Measurements from ENCODE around the gene ZNF273.
"Not testable (repeated sequence)": the region's sequence is repeated elsewhere in the genome, so short reads cannot be mapped to it uniquely, and the experiment has no call there.

ZNF273 gene

DNA sequence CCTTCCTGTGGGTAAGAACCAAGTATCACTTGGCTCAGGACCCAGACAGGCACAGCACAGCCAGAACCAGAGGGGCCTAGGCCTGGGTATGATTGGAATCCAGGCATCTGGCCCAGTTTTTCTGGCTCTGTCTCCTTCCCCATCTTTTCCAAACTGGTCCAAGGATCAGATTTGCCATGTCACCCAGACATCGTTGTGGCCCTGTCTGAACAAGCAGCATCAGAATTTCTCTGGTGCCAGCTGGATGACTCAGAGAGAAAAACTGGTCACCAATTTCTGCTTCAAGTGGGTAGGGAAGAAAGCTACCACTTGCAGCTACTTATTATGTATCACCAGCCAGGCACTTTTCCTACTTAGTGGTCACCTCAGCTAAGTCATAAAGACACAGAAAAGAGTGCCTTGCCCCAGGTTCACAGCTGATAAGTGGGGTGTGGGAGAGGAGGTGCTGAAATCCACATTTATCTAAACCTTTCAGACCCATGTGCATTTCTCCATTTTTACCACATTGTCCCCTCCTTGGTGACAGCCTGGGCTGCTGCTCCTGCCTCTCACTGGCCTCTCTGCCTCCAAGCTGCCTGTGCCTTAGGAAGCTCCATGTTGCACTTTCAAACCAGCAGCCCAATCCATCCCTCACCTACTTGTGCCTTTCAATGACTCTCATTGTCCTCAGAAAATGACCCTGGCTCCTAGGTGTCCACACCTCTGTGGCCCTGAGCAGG, 11.6 kb upstream of the ZNF273 start:
- POLR2A ChIA-PET; H3K36me3 ChIP-seq (ENCODE audit: control insufficient read depth in 4 of 4, insufficient read depth in 4 of 4, low read length in 3 of 4); H3K4me3 ChIP-seq (ENCODE audit: control insufficient read depth in 1 of 7, extremely low read depth in 1 of 7, insufficient read depth in 4 of 7, low read depth in 2 of 7, low read length in 6 of 7); H3K27ac ChIP-seq (ENCODE audit: insufficient read depth in 1 of 2, low read depth in 1 of 2, low read length in 2 of 2, poor library complexity in 1 of 2, severe bottlenecking in 2 of 2); H3K9me3 ChIP-seq (ENCODE audit: control extremely low read depth in 1 of 5, control insufficient read depth in 4 of 5, insufficient read depth in 2 of 5, low read depth in 1 of 5, low read length in 4 of 5): not testable (repeated sequence)
- no CpG with 5 or more reads among the region's 1 CpG for WGBS (ENCODE audit: insufficient coverage)
- peak in 2 of 3 donors; percentile 40 to 74 for DNase-seq
- Histone ChIP-seq H3K4me1 (ENCODE audit: control extremely low read depth in 1 of 4, control insufficient read depth in 4 of 4, insufficient read depth in 4 of 4, low read length in 3 of 4) (peaks cover 2 to 23% (median 19%) of the 10 kb centered on the region in 4 experiments), H3K27me3 (replicated peaks in 2 of 5; ENCODE audit: control insufficient read depth in 4 of 5, insufficient read depth in 5 of 5, low read length in 4 of 5) (peaks cover 0 to 29% (median 18%) of the 10 kb centered on the region in 5 experiments)
- CTCF ChIA-PET = interaction anchor here (0.9 to 2.3 kb wide), 2 partner anchors 10 to 11 kb away, joined by 3 to 7 read pairs; partner anchors contain the start of gene ZNF273

DNA sequence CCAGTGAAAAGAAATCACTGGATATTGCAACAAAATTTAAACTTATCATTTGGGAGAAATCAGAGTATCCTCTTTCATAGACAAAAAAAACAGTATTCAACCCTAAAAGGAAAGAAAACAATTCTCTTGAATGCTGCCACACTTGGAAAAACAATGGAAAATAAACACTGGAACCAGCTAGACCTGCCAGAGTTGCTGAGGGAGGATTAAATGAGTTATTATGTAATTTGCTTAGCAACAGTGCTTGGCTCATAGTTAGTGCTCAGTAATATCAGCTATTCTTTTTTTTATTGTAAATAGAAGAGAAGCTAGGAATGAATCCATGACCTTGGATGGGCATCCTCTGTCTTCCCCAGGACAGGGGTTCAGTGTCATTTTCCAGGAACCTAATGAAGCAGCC, 11.0 kb upstream of the ZNF273 start:
- Histone ChIP-seq H3K9me3 (ENCODE audit: control extremely low read depth in 1 of 5, control insufficient read depth in 4 of 5, insufficient read depth in 2 of 5, low read depth in 1 of 5, low read length in 4 of 5) (no peaks in the 10 kb centered on the region), H3K4me3 (ENCODE audit: control insufficient read depth in 1 of 7, extremely low read depth in 1 of 7, insufficient read depth in 4 of 7, low read depth in 2 of 7, low read length in 6 of 7) (no peak overlapping the region), H3K27me3 (replicated peaks in 2 of 5; ENCODE audit: control insufficient read depth in 4 of 5, insufficient read depth in 5 of 5, low read length in 4 of 5) (peaks cover 0 to 27% (median 18%) of the 10 kb centered on the region in 5 experiments), H3K4me1 (ENCODE audit: control extremely low read depth in 1 of 4, control insufficient read depth in 4 of 4, insufficient read depth in 4 of 4, low read length in 3 of 4) (peaks cover 2 to 23% (median 19%) of the 10 kb centered on the region in 4 experiments), H3K36me3 (ENCODE audit: control insufficient read depth in 4 of 4, insufficient read depth in 4 of 4, low read length in 3 of 4) (no peaks in the 10 kb centered on the region), H3K27ac (ENCODE audit: insufficient read depth in 1 of 2, low read depth in 1 of 2, low read length in 2 of 2, poor library complexity in 1 of 2, severe bottlenecking in 2 of 2) (no peak overlapping the region)
- DNase-seq = no peak
- ChIA-PET POLR2A (no interaction called here), CTCF (interaction anchor here (0.9 to 2.3 kb wide), 4 partner anchors 9 to 65 kb away, joined by 3 to 7 read pairs (median 3); partner anchors contain the start of gene ZNF273)

DNA sequence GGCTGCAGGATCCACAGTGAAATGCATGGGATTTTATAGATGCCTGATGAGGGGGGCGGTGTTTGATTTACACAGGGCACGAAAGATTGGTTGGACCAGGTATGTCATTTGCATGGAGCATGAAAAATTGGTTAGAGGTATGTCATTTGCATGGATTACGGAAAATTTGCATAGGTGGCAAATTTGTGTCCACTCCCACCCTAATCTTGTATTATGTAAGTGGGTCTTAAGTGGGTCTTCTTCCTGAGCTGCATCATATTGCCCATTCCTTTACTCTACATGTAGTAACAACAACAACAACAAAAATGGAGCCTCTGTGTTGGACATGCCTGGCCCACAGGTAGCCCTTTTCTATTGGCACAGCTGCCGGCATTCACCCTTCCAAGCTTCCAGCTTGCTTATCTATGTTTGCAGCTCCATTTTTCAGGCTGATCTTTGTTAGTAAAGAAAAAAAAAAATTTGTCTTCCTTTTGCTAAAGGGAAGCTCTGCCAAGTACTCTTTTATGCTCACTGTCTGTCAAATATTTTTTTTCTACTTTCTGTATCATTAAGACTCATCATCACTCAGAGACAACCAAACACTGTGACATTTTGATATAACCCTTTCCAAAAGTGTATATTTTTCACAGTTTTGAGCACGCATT, 10.3 kb upstream of the ZNF273 start:
- Histone ChIP-seq H3K9me3 (ENCODE audit: control extremely low read depth in 1 of 5, control insufficient read depth in 4 of 5, insufficient read depth in 2 of 5, low read depth in 1 of 5, low read length in 4 of 5) (no peaks in the 10 kb centered on the region), H3K4me1 (ENCODE audit: control extremely low read depth in 1 of 4, control insufficient read depth in 4 of 4, insufficient read depth in 4 of 4, low read length in 3 of 4) (peaks cover 2 to 21% (median 19%) of the 10 kb centered on the region in 4 experiments), H3K27me3 (replicated peaks in 2 of 5; ENCODE audit: control insufficient read depth in 4 of 5, insufficient read depth in 5 of 5, low read length in 4 of 5) (peaks cover 0 to 27% (median 18%) of the 10 kb centered on the region in 5 experiments), H3K27ac (ENCODE audit: insufficient read depth in 1 of 2, low read depth in 1 of 2, low read length in 2 of 2, poor library complexity in 1 of 2, severe bottlenecking in 2 of 2) (no peak overlapping the region), H3K4me3 (ENCODE audit: control insufficient read depth in 1 of 7, extremely low read depth in 1 of 7, insufficient read depth in 4 of 7, low read depth in 2 of 7, low read length in 6 of 7) (no peak overlapping the region), H3K36me3 (ENCODE audit: control insufficient read depth in 4 of 4, insufficient read depth in 4 of 4, low read length in 3 of 4) (no peaks in the 10 kb centered on the region)
- POLR2A ChIA-PET = no interaction called here
- DNase-seq = peak in 1 of 3 donors; percentile 15
- 85% methylated on average over 4 of the region's 5 CpGs for whole genome bisulfite sequencing (ENCODE audit: insufficient coverage)
- CTCF ChIA-PET = interaction anchor here (1.3 to 2.3 kb wide), 3 partner anchors 10 to 64 kb away, joined by 3 to 7 read pairs (median 3); partner anchors contain the start of gene ZNF273

DNA sequence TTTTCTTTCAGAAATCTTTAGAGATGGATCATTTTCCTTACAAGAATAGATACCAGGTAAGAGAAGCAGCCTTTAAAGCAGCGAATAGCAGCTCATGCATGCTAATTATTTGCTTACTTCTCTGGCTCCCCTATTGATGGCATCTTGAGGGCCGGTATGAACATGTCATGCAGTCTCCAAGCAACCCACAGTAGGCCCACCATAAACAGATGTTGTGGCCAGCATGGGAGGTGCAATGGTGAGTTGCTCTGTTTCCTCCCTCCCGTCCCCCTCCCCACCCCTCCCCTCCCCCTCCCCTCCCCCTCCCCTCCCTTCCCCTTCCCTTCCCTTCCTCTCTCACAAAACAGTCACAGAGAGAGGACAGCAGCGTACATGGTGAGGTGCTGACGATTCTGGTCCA, 9.7 kb upstream of the ZNF273 start:
- CTCF ChIA-PET = interaction anchor here (1.3 to 2.3 kb wide), 3 partner anchors 10 to 63 kb away, joined by 3 to 7 read pairs (median 3); partner anchors contain the start of gene ZNF273
- no peak overlapping the region for H3K4me3 ChIP-seq (ENCODE audit: control insufficient read depth in 1 of 7, extremely low read depth in 1 of 7, insufficient read depth in 4 of 7, low read depth in 2 of 7, low read length in 6 of 7)
- WGBS (ENCODE audit: insufficient coverage) = 100% methylated on average over 1 of the region's 5 CpGs
- H3K27ac ChIP-seq (ENCODE audit: insufficient read depth in 1 of 2, low read depth in 1 of 2, low read length in 2 of 2, poor library complexity in 1 of 2, severe bottlenecking in 2 of 2) = no peak overlapping the region
- H3K9me3 ChIP-seq (ENCODE audit: control extremely low read depth in 1 of 5, control insufficient read depth in 4 of 5, insufficient read depth in 2 of 5, low read depth in 1 of 5, low read length in 4 of 5) = no peaks in the 10 kb centered on the region
- H3K36me3 ChIP-seq (ENCODE audit: control insufficient read depth in 4 of 4, insufficient read depth in 4 of 4, low read length in 3 of 4) = no peaks in the 10 kb centered on the region
- DNase-seq = peak in 2 of 3 donors; percentile 30 to 61
- peaks cover 0 to 23% (median 15%) of the 10 kb centered on the region in 5 experiments for H3K27me3 ChIP-seq (replicated peaks in 2 of 5; ENCODE audit: control insufficient read depth in 4 of 5, insufficient read depth in 5 of 5, low read length in 4 of 5)
- peaks cover 2 to 16% (median 14%) of the 10 kb centered on the region in 4 experiments for H3K4me1 ChIP-seq (ENCODE audit: control extremely low read depth in 1 of 4, control insufficient read depth in 4 of 4, insufficient read depth in 4 of 4, low read length in 3 of 4)
- POLR2A ChIA-PET = no interaction called here

DNA sequence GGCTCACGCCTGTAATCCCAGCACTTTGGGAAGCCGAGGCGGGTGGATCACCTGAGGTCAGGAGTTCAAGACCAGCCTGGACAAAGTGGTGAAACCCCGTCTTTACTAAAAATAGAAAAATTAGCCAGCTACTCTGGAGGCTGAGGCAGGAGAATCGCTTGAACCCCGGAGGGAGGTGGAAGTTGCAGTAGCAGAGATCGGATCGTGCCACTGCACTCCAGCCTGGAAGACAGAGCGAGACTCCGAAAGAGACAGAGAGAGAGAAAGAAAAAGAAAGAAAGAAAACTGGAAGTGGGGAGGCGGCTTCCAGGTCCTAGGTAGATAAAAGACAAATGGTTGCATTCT, 640 bp upstream of the ZNF273 start:
- CTCF ChIA-PET = interaction anchor here (1.2 to 2.7 kb wide), 3 partner anchors 10 to 43 kb away, joined by 3 to 12 read pairs (median 7); no protein-coding TSS in a partner anchor
- POLR2A ChIA-PET = not testable (repeated sequence)
- H3K4me3 ChIP-seq (ENCODE audit: control insufficient read depth in 1 of 7, extremely low read depth in 1 of 7, insufficient read depth in 4 of 7, low read depth in 2 of 7, low read length in 6 of 7) = peak overlapping the region in 6 of 7 experiments; percentile 84 to 98 (median 94)

DNA sequence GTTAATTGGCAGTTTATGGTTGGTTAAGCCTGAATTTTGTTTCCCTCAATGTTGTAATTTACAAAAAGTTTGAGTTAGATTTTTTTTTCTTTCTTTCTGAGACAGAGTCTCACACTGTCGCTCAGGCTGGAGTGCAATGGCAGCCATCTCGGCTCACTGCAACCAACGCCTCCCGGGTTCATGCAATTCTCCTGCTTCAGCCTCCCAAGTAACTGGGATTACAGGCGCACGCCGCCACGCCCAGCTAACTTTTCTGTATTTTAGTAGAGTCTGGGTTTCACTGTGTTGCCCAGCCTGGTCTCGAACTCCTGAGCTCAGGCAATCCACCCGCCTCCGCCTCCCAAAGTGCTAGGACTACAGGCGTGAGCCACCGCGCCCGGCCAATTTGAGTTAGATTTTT, 935 bp downstream of the ZNF273 start:
- Histone ChIP-seq H3K4me1 (ENCODE audit: control extremely low read depth in 1 of 4, control insufficient read depth in 4 of 4, insufficient read depth in 4 of 4, low read length in 3 of 4) (peaks cover 0 to 30% (median 10%) of the 10 kb centered on the region in 4 experiments), H3K27ac (ENCODE audit: insufficient read depth in 1 of 2, low read depth in 1 of 2, low read length in 2 of 2, poor library complexity in 1 of 2, severe bottlenecking in 2 of 2) (peak overlapping the region in 1 of 2 experiments; percentile 93), H3K9me3 (ENCODE audit: control extremely low read depth in 1 of 5, control insufficient read depth in 4 of 5, insufficient read depth in 2 of 5, low read depth in 1 of 5, low read length in 4 of 5) (peaks cover 0 to 1% (median 0%) of the 10 kb centered on the region in 5 experiments), H3K36me3 (ENCODE audit: control insufficient read depth in 4 of 4, insufficient read depth in 4 of 4, low read length in 3 of 4) (peaks cover 0 to 5% (median 2%) of the 10 kb centered on the region in 4 experiments), H3K4me3 (ENCODE audit: control insufficient read depth in 1 of 7, extremely low read depth in 1 of 7, insufficient read depth in 4 of 7, low read depth in 2 of 7, low read length in 6 of 7) (peak overlapping the region in 6 of 7 experiments; percentile 84 to 98 (median 94)), H3K27me3 (replicated peaks in 2 of 5; ENCODE audit: control insufficient read depth in 4 of 5, insufficient read depth in 5 of 5, low read length in 4 of 5) (no peaks in the 10 kb centered on the region)
- POLR2A ChIA-PET = no interaction called here
- CTCF ChIA-PET = interaction anchor here (1.3 to 2.7 kb wide), 3 partner anchors 12 to 17 kb away, joined by 3 to 12 read pairs (median 7); no protein-coding TSS in a partner anchor
- 95% methylated on average over 9 of the region's 15 CpGs for WGBS (ENCODE audit: insufficient coverage)
- DNase-seq = no peak

More for the DNA sequence above, 640 bp upstream of the ZNF273 start:
- DNase-seq; H3K36me3 ChIP-seq (ENCODE audit: control insufficient read depth in 4 of 4, insufficient read depth in 4 of 4, low read length in 3 of 4); H3K9me3 ChIP-seq (ENCODE audit: control extremely low read depth in 1 of 5, control insufficient read depth in 4 of 5, insufficient read depth in 2 of 5, low read depth in 1 of 5, low read length in 4 of 5); H3K27me3 ChIP-seq (replicated peaks in 2 of 5; ENCODE audit: control insufficient read depth in 4 of 5, insufficient read depth in 5 of 5, low read length in 4 of 5): not testable (repeated sequence)
- peaks cover 0 to 23% (median 10%) of the 10 kb centered on the region in 4 experiments for H3K4me1 ChIP-seq (ENCODE audit: control extremely low read depth in 1 of 4, control insufficient read depth in 4 of 4, insufficient read depth in 4 of 4, low read length in 3 of 4)
- WGBS (ENCODE audit: insufficient coverage) = 74% methylated on average over 6 of the region's 11 CpGs
- H3K27ac ChIP-seq (ENCODE audit: insufficient read depth in 1 of 2, low read depth in 1 of 2, low read length in 2 of 2, poor library complexity in 1 of 2, severe bottlenecking in 2 of 2) = peak overlapping the region in 1 of 2 experiments; percentile 93

Data from common myeloid progenitor, CD34-positive (primary cell).